SK-N-SH (cell line): Measurements from ENCODE around the gene KRTAP5-3. TPM values are rescaled to one million over a fixed set of nuclear protein-coding genes. Genes with fewer than 3 reads are reported as not detected.

ENCODE experiments used
- CTCF ChIA-PET: fragments of 300-600, 350-600 bp; formaldehyde crosslinking; extraction: SDS; loops from one replicate; lab custom pipeline; 2021; lab: Yijun Ruan, JAX
- POLR2A ChIA-PET: fragments of 350-600 bp; sonication (Branson Sonifier 250); formaldehyde crosslinking; extraction: SDS; loops from one replicate; lab custom pipeline; 2020; ENCODE audit warnings: antibody characterized with exemption, inconsistent platforms; lab: Yijun Ruan, JAX
- DNase-seq: peaks from one replicate; pipeline ENCODE4 v3.0.0; 2012
- H2AFZ ChIP-seq: fragments of 200-600 bp; sonication (generic); 2 replicates; pipeline ENCODE4 v1.8.1; 2016; ENCODE audit warnings: antibody characterized with exemption, mild to moderate bottlenecking, low read depth
- H3F3A ChIP-seq: fragments of 200-600 bp; sonication (generic); replicated peaks from 2 replicates; pipeline ENCODE3; 2016; ENCODE audit warnings: antibody characterized with exemption, mild to moderate bottlenecking; ENCODE audit not compliant: insufficient read depth
- H3K27ac ChIP-seq, 2 experiments: fragments of 200-500 bp in 1 of 2; fragments of 200-600 bp in 1 of 2; sonication (Bioruptor generic) in 1 of 2; sonication (generic), shearing (Covaris generic) in 1 of 2; 2 replicates each; pipeline versions ENCODE4 v1.5.1 to v1.6.1; 2014 to 2016; ENCODE audit warnings: low read depth in 2 of 2, inconsistent platforms in 1 of 2, low read length in 1 of 2, mild to moderate bottlenecking in 1 of 2, mixed read lengths in 1 of 2
- H3K27me3 ChIP-seq: fragments of 200-600 bp; sonication (generic), shearing (Covaris generic); 2 replicates; pipeline ENCODE4 v1.6.1; 2016; ENCODE audit warnings: mixed run types; ENCODE audit not compliant: insufficient read depth
- H3K36me3 ChIP-seq, 2 experiments: fragments of 200-500 bp in 1 of 2; fragments of 200-600 bp in 1 of 2; sonication (Bioruptor generic) in 1 of 2; sonication (generic) in 1 of 2; replicated peaks in 1 of 2; 2 replicates each; pipeline versions ENCODE3 to v1.5.1; 2014 to 2016; ENCODE audit warnings: low read length in 1 of 2, mild to moderate bottlenecking in 1 of 2; ENCODE audit not compliant: insufficient read depth in 2 of 2, control insufficient read depth in 1 of 2
- H3K4me1 ChIP-seq, 2 experiments: fragments of 200-500 bp in 1 of 2; fragments of 200-600 bp in 1 of 2; sonication (Bioruptor generic) in 1 of 2; sonication (generic), shearing (Covaris generic) in 1 of 2; 2 replicates each; pipeline versions ENCODE4 v1.5.1 to v1.6.1; 2014 to 2016; ENCODE audit warnings: low read depth in 1 of 2, low read length in 1 of 2, mixed run types in 1 of 2; ENCODE audit not compliant: insufficient read depth in 2 of 2, control insufficient read depth in 1 of 2
- H3K4me2 ChIP-seq: fragments of 200-600 bp; sonication (generic), shearing (Covaris generic); 2 replicates; pipeline ENCODE4 v1.6.1; 2017; ENCODE audit warnings: mixed run types
- H3K4me3 ChIP-seq, 2 experiments: fragments of 200-500 bp in 1 of 2; fragments of 200-600 bp in 1 of 2; sonication (Bioruptor generic) in 1 of 2; sonication (generic), shearing (Covaris generic) in 1 of 2; 2 replicates each; pipeline versions ENCODE4 v1.5.1 to v1.8.1; 2014 to 2016; ENCODE audit warnings: low read depth in 2 of 2, inconsistent platforms in 1 of 2, low read length in 1 of 2, mild to moderate bottlenecking in 1 of 2, mixed read lengths in 1 of 2, moderate library complexity in 1 of 2
- H3K79me2 ChIP-seq: fragments of 200-600 bp; sonication (generic); 2 replicates; pipeline ENCODE4 v1.8.1; 2017; ENCODE audit warnings: mild to moderate bottlenecking; ENCODE audit not compliant: insufficient read depth
- H3K9ac ChIP-seq: fragments of 200-600 bp; sonication (generic); 2 replicates; pipeline ENCODE4 v1.6.1; 2017; ENCODE audit warnings: mixed run types
- H3K9me2 ChIP-seq: fragments of 200-600 bp; sonication (generic); 2 replicates; pipeline ENCODE4 v1.6.1; 2017; ENCODE audit warnings: mixed run types
- H3K9me3 ChIP-seq: fragments of 200-600 bp; sonication (generic); 2 replicates; pipeline ENCODE4 v1.6.1; 2017; ENCODE audit warnings: mixed run types, mild to moderate bottlenecking, moderate library complexity
- H4K20me1 ChIP-seq: fragments of 200-600 bp; sonication (generic); 2 replicates; pipeline ENCODE4 v1.6.1; 2017; ENCODE audit warnings: mild to moderate bottlenecking, mixed run types; ENCODE audit not compliant: insufficient read depth
- CHD2 ChIP-seq: fragments of 150-350 bp; IDR thresholded peaks from 2 replicates; pipeline ENCODE4 v1.6.1; 2018; ENCODE audit warnings: low read length; ENCODE audit not compliant: partially characterized antibody
- ELF1 ChIP-seq: IDR thresholded peaks from 2 replicates; pipeline ENCODE4 v1.4.0; 2012
- EP300 ChIP-seq, 2 experiments: IDR thresholded peaks; 2 replicates each; pipeline versions ENCODE4 v1.4.0 to v1.6.1; 2012; ENCODE audit warnings: borderline replicate concordance in 1 of 2, low read depth in 1 of 2, low read length in 1 of 2
- FOXM1 ChIP-seq: IDR thresholded peaks from 2 replicates; pipeline ENCODE4 v1.4.0; 2012; ENCODE audit warnings: low read depth, mild to moderate bottlenecking
- GATA2 ChIP-seq: sonication (generic); formaldehyde crosslinking; IDR thresholded peaks from 2 replicates; pipeline ENCODE4 v1.5.0; 2020; ENCODE audit warnings: mild to moderate bottlenecking, missing genetic modification reagents
- JUND ChIP-seq: IDR thresholded peaks from 2 replicates; pipeline ENCODE4 v1.4.0; 2012
- MEF2A ChIP-seq: IDR thresholded peaks from 2 replicates; pipeline ENCODE4 v1.4.0; 2012; ENCODE audit warnings: low read depth, borderline replicate concordance
- MXI1 ChIP-seq: IDR thresholded peaks from 2 replicates; pipeline ENCODE4 v1.6.1; 2012; ENCODE audit warnings: mild to moderate bottlenecking, low read depth, low read length, improper control_type of control experiment
- POLR2AphosphoS5 ChIP-seq: IDR thresholded peaks from 2 replicates; pipeline ENCODE4 v1.6.1; 2012; ENCODE audit warnings: low read depth, low read length
- RAD21 ChIP-seq: IDR thresholded peaks from 2 replicates; pipeline ENCODE4 v1.6.1; 2012; ENCODE audit warnings: mild to moderate bottlenecking, low read length
- RFX5 ChIP-seq: IDR thresholded peaks from 2 replicates; pipeline ENCODE4 v1.6.1; 2012; ENCODE audit warnings: mild to moderate bottlenecking, improper control_type of control experiment, low read length
- RXRA ChIP-seq: IDR thresholded peaks from 2 replicates; pipeline ENCODE4 v1.4.0; 2012; ENCODE audit warnings: low read depth, mild to moderate bottlenecking, borderline replicate concordance
- SMC3 ChIP-seq: IDR thresholded peaks from 2 replicates; pipeline ENCODE4 v1.6.1; 2012; ENCODE audit warnings: low read depth, low read length, improper control_type of control experiment
- TAF1 ChIP-seq: IDR thresholded peaks from 2 replicates; pipeline ENCODE4 v1.6.1; 2012; ENCODE audit warnings: low read depth, mild to moderate bottlenecking, low read length, moderate library complexity, borderline replicate concordance
- WGBS: methylation state at CpG from one replicate; pipeline ENCODE4 v1.1.6; 2017; ENCODE audit warnings: low lambda C conversion rate; 5-methylcytosine and 5-hydroxymethylcytosine counted together
- polyA plus RNA-seq, 3 experiments: library from polyadenylated mRNA; depleted of rRNA; stranded (reverse); fragments of >200 nt; gene quantifications; 2 replicates each; pipeline ENCODE4 v1.2.3, GENCODE V29; 2012
- TF ChIP-seq, protein P1 (sequence below): IDR thresholded peaks from 2 replicates; pipeline ENCODE4 v1.4.0; 2012; ENCODE audit warnings: low read depth, borderline replicate concordance
- TF ChIP-seq, protein P2 (sequence below): IDR thresholded peaks from 2 replicates; pipeline ENCODE4; 2012
- TF ChIP-seq, protein P3 (sequence below): fragments of 150-350 bp; IDR thresholded peaks from 2 replicates; pipeline ENCODE4 v1.6.1; 2016; ENCODE audit warnings: mild to moderate bottlenecking, low read depth, low read length
- TF ChIP-seq, protein P4 (sequence below): IDR thresholded peaks from 2 replicates; pipeline ENCODE4 v1.6.1; 2012; ENCODE audit warnings: mild to moderate bottlenecking, low read depth, low read length, moderate library complexity

Gene KRTAP5-3
- polyA plus RNA-seq, 1 of the 3 experiments (the other 2 are of a cell fraction), result not detected

DNA sequence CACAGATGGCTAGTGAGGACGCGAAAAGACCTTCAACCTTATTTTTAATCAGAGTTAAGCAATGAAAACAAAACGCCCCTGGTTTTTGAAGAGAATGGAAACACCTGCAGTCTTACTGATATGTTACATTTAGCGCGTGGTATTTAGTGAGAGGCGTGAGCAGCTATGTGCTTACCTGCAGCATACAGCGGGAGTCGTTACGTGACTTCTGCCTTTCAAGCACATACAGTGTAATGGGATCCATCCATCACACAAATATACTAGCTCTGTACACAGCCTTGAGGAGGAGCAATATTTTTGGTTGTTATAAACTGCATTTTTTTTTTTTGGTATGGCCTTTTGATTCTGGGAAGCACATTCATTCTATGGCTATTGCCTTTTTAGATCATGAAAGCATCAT is 15.6 kb downstream of the KRTAP5-3 start:
- ChIA-PET POLR2A (no interaction called here), CTCF (interaction anchor here (0.8 to 7.5 kb wide), 3 partner anchors 19 to 101 kb away, joined by 3 to 64 read pairs (median 3); no protein-coding TSS in a partner anchor)
- no peaks in the 10 kb centered on the region for H3K36me3 ChIP-seq
- no peak overlapping the region for H3K4me2 ChIP-seq
- 80% methylated on average over 9 of the region's 9 CpGs for WGBS
- H3K9me3 ChIP-seq, result no peaks in the 10 kb centered on the region
- H3F3A ChIP-seq, result no peaks in the 10 kb centered on the region
- H2AFZ ChIP-seq, result no peak overlapping the region
- H3K9me2 ChIP-seq, result no peaks in the 10 kb centered on the region
- H3K27me3 ChIP-seq, result peaks cover 7% of the 10 kb centered on the region
- no peak overlapping the region for H3K4me3 ChIP-seq
- no peaks in the 10 kb centered on the region for H4K20me1 ChIP-seq
- H3K4me1 ChIP-seq, result no peaks in the 10 kb centered on the region
- no peaks in the 10 kb centered on the region for H3K79me2 ChIP-seq
- H3K27ac ChIP-seq, result no peak overlapping the region
- TF ChIP-seq, protein P1, sequence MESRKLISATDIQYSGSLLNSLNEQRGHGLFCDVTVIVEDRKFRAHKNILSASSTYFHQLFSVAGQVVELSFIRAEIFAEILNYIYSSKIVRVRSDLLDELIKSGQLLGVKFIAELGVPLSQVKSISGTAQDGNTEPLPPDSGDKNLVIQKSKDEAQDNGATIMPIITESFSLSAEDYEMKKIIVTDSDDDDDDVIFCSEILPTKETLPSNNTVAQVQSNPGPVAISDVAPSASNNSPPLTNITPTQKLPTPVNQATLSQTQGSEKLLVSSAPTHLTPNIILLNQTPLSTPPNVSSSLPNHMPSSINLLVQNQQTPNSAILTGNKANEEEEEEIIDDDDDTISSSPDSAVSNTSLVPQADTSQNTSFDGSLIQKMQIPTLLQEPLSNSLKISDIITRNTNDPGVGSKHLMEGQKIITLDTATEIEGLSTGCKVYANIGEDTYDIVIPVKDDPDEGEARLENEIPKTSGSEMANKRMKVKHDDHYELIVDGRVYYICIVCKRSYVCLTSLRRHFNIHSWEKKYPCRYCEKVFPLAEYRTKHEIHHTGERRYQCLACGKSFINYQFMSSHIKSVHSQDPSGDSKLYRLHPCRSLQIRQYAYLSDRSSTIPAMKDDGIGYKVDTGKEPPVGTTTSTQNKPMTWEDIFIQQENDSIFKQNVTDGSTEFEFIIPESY, result no peak
- TF ChIP-seq ELF1, result no peak
- TF ChIP-seq JUND, result no peak
- TF ChIP-seq MXI1, result no peak
- H3K9ac ChIP-seq, result no peak overlapping the region
- no peak for DNase-seq

DNA sequence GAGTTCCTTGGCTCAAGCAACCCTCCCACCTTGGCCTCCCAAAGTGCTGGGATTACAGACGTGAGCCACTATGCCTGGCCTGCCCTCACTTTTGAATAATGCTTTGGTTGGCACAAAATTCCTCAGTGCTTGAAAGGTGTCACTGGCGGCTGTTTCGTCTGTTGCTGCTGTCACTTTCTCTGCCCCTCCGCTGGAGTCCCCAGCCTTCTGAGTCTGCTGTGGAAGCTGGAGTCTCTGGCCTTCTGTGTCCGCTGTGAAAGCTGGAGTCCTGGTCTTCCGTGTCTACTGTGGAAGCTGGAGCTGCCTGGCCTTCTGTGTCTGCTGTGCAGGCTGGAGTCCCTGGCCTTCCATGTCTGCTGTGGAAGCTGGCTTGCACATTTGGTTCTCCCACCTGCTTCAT is 18.3 kb downstream of the KRTAP5-3 start:
- H3K4me2 ChIP-seq, result no peak overlapping the region
- no peaks in the 10 kb centered on the region for H3K9me2 ChIP-seq
- H4K20me1 ChIP-seq, result no peaks in the 10 kb centered on the region
- H3K9me3 ChIP-seq, result no peaks in the 10 kb centered on the region
- no peaks in the 10 kb centered on the region for H3K79me2 ChIP-seq
- CTCF ChIA-PET, result interaction anchor here (1.0 to 7.5 kb wide), 3 partner anchors 11 to 43 kb away, joined by 3 to 64 read pairs (median 23); no protein-coding TSS in a partner anchor
- H3K36me3 ChIP-seq, result no peaks in the 10 kb centered on the region
- no peaks in the 10 kb centered on the region; the same call in 1 of the 2 replicates for H3K27me3 ChIP-seq
- H3K4me1 ChIP-seq, result no peaks in the 10 kb centered on the region
- H3F3A ChIP-seq, result no peaks in the 10 kb centered on the region
- no peak overlapping the region for H3K27ac ChIP-seq
- DNase-seq, result no peak
- no peak overlapping the region for H3K4me3 ChIP-seq
- POLR2A ChIA-PET, result no interaction called here
- no peak overlapping the region for H3K9ac ChIP-seq
- 77% methylated on average over 6 of the region's 6 CpGs for WGBS
- no peak overlapping the region for H2AFZ ChIP-seq
- TF ChIP-seq RFX5 (no peak), EP300 (IDR thresholded peaks at IDR 0.05; ENCODE audit: borderline replicate concordance in 1 of 2, low read depth in 1 of 2, low read length in 1 of 2) (no peak), POLR2AphosphoS5 (no peak), FOXM1 (no peak), ELF1 (no peak), TAF1 (no peak), RXRA (no peak), MEF2A (no peak), RAD21 (no peak), SMC3 (no peak), GATA2 (CRISPR knock-in tag) (no peak), CHD2 (no peak)
- TF ChIP-seq, protein P2, sequence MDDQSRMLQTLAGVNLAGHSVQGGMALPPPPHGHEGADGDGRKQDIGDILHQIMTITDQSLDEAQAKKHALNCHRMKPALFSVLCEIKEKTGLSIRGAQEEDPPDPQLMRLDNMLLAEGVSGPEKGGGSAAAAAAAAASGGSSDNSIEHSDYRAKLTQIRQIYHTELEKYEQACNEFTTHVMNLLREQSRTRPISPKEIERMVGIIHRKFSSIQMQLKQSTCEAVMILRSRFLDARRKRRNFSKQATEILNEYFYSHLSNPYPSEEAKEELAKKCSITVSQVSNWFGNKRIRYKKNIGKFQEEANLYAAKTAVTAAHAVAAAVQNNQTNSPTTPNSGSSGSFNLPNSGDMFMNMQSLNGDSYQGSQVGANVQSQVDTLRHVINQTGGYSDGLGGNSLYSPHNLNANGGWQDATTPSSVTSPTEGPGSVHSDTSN, result no peak
- TF ChIP-seq, protein P3, sequence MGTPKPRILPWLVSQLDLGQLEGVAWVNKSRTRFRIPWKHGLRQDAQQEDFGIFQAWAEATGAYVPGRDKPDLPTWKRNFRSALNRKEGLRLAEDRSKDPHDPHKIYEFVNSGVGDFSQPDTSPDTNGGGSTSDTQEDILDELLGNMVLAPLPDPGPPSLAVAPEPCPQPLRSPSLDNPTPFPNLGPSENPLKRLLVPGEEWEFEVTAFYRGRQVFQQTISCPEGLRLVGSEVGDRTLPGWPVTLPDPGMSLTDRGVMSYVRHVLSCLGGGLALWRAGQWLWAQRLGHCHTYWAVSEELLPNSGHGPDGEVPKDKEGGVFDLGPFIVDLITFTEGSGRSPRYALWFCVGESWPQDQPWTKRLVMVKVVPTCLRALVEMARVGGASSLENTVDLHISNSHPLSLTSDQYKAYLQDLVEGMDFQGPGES, result no peak
- TF ChIP-seq, protein P1, result no peak
- TF ChIP-seq, protein P4, sequence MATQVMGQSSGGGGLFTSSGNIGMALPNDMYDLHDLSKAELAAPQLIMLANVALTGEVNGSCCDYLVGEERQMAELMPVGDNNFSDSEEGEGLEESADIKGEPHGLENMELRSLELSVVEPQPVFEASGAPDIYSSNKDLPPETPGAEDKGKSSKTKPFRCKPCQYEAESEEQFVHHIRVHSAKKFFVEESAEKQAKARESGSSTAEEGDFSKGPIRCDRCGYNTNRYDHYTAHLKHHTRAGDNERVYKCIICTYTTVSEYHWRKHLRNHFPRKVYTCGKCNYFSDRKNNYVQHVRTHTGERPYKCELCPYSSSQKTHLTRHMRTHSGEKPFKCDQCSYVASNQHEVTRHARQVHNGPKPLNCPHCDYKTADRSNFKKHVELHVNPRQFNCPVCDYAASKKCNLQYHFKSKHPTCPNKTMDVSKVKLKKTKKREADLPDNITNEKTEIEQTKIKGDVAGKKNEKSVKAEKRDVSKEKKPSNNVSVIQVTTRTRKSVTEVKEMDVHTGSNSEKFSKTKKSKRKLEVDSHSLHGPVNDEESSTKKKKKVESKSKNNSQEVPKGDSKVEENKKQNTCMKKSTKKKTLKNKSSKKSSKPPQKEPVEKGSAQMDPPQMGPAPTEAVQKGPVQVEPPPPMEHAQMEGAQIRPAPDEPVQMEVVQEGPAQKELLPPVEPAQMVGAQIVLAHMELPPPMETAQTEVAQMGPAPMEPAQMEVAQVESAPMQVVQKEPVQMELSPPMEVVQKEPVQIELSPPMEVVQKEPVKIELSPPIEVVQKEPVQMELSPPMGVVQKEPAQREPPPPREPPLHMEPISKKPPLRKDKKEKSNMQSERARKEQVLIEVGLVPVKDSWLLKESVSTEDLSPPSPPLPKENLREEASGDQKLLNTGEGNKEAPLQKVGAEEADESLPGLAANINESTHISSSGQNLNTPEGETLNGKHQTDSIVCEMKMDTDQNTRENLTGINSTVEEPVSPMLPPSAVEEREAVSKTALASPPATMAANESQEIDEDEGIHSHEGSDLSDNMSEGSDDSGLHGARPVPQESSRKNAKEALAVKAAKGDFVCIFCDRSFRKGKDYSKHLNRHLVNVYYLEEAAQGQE, result no peak
